Left renal pelvis (tissue), 4 donors: ENCODE measurements around the gene FAM210A. TPM values are rescaled to one million over a fixed set of nuclear protein-coding genes. Genes with fewer than 3 reads are reported as not detected.

Experiments used
- DNase-seq, 4 donors: peaks; one replicate each; pipeline ENCODE4 v3.0.0-alpha.2; 2013; ENCODE audit warnings: low read depth in 4 of 4, low spot score in 3 of 4
- polyA plus RNA-seq, 4 donors: library from polyadenylated mRNA; unstranded; fragments of 120-200 nt; gene quantifications; one replicate each; pipeline ENCODE4 v1.2.1, GENCODE V29; 2013; ENCODE audit not compliant: insufficient read length in 4 of 4

FAM210A gene
- polyA plus RNA-seq, 4 donors, result 16.2 to 22.0 (median 20.0) TPM

- no peak for DNase-seq
Observed at GRCh38 chr18:13624563-13625237, 101.7 kb downstream of the FAM210A start.

- no peak for DNase-seq
Observed at GRCh38 chr18:13623871-13624270, 102.5 kb downstream of the FAM210A start.

DNA sequence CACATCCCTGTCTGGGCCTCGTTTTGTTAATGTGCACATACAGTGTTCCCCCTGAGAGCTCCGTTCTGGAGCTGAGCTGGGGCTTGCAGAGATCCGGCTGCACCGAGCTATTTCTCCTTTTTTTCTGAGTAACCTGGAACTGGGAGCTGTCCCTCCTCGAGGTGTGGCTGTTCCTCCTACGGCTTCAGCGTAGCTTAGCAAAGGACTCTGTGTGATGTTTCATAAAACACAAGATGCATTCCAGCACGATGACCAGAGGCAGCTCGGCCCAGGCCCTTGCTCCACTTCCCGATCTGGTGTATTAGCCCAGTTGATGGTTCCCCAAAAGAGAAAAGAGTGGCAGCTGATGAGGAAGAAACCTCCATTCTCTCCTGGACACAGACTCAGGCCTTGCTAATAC lies 103.0 kb downstream of the FAM210A start:
- no peak for DNase-seq

- no peak for DNase-seq
Observed at GRCh38 chr18:13622751-13623150, 103.6 kb downstream of the FAM210A start.

DNA sequence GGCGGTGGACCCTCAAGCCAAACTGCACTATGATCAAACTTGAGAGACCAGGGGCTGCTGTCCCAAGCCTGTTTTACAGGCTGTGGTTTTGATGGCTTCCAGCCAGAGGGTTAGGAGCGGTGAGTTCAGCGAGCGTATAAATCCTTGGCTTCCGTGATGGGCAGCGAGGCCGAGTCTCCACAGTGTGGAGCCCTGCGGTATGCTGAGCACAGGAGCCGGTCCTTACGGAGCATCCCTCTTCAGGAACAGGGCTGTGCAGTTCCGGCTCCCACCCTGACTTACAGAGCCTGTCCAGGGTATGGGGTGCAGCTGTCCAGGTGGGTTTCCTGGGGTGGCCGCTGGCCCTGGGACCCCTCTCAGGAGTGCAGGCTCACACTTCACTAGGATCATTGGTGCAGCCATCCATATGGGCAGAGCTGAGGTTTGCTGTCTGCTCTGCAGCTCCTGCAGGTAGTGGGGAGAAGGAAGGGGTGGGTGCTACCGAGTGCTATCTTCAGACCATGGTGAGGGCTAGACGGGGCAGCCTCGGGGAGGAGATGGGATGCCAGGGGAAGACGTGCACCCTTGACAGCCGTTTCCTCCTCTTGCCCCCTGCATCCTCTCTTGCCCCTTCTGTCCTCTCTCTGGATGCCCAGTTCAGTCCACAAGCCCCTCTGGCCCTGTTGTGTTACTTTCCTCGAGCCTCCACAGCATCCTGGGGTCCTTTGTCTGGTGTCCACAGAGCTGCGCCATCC lies 104.3 kb downstream of the FAM210A start:
- no peak for DNase-seq

DNA sequence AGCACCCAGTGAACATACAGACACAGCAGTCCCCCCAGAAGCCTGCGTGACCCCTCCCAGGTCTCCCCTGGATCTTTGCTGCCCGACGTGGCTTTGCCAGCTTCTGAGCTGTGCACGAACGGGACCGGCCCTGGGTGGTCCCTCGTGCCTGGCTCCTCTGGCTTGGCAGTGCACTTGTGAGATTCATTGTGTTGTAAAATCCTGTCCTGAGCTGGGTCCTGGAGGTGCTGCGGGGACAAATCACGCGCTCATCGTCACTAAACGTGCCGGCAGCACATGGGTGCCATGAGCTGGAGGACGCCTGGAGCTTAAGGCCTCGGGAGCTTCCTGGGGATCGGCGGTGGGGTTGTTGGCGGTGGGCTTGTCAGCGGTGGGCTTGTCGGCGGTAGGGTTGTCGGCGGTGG lies 104.9 kb downstream of the FAM210A start:
- no peak for DNase-seq

DNA sequence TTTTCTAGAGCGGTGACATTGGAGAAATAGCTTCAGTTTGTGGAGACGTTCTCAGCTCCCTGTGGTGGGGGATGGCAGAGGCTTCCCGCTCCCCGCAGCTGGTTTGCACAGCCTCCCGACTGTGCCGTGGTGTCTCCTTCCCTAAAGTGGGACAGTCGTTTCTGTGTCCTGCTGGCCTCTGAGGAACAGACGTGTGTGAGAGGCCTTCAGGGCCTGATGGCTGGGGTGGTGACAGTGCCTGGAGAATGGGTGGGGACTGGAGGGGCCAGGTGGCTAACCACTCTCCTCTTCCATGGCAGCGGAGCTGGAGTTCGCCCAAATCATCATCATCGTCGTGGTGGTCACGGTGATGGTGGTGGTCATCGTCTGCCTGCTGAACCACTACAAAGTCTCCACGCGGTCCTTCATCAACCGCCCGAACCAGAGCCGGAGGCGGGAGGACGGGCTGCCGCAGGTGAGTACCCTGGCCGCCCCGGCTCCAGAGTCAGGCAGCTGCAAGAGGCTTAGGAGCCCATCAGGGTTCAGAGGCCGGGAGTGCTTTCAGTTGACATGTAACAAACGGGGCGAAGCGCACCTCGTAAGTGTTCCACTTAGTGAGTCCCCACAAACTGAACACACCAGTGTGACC lies 105.4 kb downstream of the FAM210A start:
- DNase-seq, result no peak

DNA sequence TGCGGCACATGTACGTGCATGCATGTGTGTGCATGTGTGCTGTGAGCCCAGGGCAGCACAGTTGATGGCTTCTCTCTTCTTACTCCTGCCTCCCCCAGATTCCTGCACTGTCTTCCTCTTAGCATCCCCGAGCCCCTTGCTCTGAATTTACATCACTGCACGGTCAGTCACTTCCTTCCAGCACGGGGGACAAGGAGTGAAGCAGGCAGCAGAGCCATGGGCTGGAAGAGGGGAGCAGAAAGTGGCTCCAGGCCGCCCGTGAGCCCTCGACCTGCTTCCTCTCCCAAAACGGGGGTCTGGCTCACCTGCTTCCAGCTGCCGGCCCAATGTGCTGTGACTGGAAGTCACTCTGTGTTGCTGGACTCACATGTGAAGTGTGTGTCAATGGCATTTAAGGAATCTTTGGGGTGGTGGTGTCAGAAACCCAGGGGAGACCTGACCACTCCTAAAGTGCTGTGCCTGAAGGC lies 106.1 kb downstream of the FAM210A start:
- DNase-seq, result no peak

DNA sequence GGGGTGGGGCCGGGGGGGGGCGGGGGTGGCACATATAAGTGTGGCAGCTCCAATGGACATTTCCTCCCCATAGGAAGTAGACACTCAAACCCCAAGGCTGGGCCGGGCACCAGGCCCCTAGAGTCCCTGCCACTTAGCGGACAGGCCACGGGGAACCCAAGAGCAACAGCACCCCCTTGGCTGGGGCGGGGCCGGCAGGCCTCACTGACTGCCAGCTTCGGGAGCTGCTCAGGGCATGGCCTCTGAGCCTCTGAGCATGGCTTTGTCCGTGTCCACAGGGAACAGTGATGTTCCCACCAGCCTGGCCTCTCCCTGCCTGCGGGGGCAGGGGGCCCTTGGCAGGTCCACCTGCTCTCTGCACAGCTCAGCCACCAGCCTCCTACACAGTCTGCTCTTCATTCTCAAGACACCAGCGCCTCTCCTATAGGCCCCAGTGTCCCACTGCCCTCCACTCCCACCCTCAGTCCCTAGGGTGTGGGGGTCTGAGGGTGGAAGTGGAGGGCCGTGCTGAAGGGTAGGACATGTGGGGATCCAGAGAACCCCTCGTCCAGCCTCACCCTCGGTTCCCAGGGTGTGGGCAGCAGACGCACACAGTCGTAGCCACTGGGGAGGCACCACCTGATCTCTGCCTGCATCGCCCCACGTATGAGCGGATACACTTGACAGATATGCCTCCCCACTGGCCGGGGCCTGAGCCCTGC lies 106.7 kb downstream of the FAM210A start:
- DNase-seq, result no peak

DNA sequence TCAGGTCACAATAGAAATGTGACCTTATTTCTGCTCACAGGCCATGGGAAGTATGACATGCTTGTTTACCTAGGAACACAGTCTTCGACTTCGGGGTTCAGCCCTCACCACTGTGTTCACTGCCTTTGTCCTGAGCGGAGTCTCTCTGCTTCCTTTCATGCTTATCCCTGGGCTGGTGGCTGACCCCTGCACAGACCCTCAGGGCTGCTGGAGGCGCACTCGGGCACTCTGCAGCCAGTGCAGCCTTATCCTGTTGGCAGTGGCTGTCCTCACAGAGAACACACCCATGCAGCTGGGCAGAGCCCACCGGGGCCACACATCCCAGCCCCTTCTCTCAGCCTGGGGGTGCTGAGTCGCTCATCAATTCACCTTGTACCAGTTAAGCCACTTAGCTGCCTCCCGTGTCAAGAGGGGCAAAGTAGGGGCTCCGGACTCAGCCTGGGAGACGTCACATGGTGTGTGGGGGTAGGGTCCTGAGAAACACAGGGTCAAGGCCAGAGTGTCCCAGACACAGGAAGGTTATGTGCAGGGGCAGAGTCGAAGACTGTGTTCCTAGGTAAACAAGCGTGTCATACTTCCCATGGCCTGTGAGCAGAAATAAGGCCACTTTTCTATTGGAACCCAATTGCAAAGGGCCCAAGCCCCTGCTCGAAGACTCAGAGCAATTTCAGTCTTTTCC lies 107.5 kb downstream of the FAM210A start:
- no peak for DNase-seq

DNA sequence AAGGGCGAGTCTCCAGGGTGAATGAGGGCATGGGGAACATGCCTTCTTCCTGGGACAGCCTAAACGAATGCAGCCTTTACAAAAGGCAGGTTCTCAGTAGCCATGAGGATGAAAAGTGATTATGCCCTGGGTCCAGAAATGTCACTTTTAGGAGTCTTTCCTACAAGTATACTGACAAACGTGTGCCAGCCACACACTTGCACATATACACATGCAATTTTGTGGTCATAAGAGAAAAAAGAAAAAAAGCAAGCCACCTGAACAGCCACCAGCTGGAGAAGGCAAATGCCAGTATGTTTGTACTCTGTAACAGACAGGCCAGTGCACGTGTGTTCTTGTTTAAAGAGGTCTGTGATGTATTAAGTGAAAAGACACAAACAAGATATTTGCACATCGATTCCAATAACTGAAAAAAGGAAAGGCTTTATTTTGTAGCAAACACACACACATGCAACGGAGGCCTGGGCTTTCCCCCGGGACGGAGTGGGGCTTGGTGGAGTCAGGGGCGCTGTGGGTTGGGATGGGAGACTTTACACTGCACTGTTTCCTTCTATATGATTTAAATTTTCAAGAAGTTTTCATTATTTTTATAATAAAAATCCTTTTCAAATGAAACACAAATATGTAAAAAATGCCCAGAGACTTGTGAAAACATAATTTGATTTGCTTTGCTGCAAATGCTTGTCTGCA lies 108.4 kb downstream of the FAM210A start:
- DNase-seq, result no peak

DNA sequence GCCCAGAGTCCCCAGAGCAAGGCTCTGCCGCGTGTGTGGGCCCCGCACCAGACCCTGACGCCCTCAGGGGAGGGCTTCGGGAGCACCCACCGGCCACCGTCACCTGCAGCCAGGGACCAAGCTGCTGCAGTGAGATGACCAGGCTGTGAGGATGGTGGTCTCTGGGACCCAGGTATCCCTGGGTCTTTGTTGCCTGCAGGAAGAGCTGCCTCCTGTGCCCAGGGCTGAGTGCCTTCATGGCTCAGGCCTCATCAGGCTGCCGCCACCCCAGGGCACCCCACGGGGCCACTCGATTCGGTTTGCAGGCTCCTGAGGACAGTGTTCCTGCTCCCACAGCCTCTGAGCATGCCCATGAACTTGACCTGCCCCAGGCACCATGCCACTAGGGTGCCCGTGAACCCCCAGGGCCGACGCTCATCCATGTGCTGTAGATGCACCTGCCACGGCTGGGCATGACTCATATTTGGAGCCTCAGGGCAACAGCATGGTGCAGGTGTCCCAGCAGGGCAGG lies 109.8 kb downstream of the FAM210A start:
- DNase-seq, result no peak

GRCh38 chr18:13616041-13616440 lies 110.3 kb downstream of the FAM210A start:
- no peak for DNase-seq

- DNase-seq, result no peak
Observed at GRCh38 chr18:13615432-13615861, 110.9 kb downstream of the FAM210A start.

DNA sequence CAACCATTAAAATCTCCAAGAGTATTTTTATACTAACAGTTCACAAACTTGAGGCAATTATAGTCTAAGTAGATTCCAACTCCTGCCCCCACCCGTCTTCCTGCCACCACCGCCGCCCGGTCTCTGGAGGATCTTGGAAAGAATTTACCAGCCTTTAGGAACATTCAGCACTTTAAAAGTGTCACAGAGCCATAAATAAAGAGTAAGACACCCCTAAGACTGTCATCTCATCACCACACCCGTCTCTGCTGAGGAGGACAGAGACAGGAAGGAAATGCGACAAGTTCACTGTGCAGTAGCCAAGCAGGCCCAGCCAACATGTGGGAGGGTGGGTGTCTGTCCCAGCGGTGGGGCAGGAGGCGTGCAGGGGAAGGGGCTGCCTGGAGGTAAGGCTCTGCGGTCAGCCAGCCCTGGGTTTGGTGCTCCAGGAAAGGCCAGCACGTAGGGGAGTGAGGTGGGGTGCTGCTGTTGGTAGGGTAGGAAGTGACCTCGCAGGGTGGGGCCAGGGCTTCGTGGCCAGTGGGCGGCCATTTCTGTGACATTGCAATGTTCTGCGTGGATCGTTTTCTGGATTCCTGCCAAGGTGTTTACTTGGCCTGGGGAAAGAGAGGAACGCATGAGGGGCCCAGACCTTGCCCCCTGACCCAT lies 111.6 kb downstream of the FAM210A start:
- no peak for DNase-seq

- DNase-seq, result no peak
Observed at GRCh38 chr18:13613591-13614501, 112.5 kb downstream of the FAM210A start.
